GM15510 (cell line): ENCODE measurements around the gene HS3ST4.

Experiments
- POLR2A ChIP-seq: IDR thresholded peaks from 3 replicates; pipeline ENCODE4 v1.6.1; 2011; ENCODE audit warnings: borderline replicate concordance; ENCODE audit not compliant: insufficient read length; ENCODE audit errors: extremely low read depth

The HS3ST4 gene

DNA sequence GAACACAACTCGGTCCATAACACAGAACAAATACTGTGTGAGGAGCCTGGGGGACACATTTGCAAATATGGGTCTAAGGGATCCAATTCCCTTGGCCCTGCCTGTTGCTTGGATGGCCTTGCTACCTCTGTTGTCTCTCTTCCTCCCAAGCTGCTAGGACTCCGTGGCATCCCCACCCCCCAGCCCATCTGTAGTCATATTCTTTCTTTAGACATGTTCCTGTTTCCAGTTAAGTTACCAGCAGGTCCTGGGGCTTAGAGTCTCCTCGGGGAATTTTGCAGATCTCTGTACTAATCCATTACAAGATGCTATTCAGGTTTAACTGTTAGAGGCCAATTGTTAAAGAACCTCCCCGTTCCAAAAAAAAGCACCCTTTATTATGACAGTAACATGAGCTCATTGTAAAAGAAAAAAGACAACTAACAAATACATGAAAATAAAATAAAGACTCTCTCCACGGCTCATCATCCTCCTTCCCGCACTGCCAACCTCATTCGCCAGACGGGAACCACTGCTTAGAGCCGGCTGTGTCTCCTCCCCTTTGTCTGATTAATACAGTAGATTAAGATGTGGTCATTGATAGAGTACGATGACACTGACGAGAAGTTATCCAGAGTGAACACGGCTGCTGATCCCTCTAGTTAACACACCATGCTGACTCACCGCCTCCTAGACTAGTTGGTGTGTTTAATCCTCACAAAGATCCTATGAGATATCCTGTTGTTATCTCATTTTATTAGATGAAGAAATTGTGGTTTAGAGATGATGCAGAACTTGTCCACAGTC lies 22.2 kb downstream of the HS3ST4 start:
- TF ChIP-seq POLR2A, result no peak

- no peak for TF ChIP-seq POLR2A
These were observed 24.4 kb downstream of the HS3ST4 start for GRCh38 chr16:25716186-25716585.

DNA sequence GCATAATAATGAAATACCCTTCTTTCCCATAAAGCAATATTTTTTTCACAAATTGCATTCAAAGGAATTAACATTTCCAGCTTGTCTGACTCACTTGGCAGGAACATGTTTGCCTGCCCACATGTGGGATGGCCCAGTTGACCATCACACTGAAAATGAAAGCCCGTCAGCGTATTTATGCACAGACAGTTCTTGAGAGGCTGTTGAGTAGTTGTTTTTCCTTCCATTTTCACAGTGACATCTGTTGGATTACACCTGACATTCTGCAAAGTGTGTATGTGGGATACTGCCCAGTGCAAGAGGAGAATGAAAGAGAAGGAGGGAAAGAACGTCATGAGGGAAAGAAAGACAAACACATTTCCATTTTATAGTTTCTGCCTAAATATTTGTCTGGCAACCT lies 29.7 kb downstream of the HS3ST4 start:
- TF ChIP-seq POLR2A, result no peak

DNA sequence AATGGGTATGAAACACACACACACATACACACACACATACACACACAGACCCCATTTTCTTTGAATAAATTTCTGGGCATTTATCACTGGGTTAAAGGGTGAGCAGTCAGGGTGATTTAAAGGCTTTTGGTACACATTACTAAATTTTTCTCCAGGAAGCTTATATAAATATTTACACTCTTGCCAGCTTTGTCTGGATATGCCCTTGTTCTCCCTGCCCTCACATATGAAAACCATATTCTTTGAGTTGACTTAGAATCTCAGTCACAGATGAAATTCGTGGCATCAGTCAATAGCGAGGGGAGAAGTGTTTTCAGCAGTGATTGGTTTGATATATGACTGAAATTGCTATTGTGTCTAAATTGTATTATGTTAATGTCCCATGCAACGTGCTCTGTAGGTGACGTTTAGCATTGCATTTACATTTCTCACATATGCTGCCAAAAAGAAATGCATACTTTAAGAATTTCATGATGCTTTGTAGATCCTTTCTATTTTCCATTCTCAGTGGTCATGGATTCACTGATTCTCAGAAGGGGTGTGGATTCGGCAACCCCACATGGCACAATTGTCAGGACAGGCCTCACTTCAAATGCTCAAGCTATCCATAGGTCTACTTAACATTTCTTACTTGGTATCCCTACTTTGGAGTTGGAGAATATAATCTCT lies 34.8 kb downstream of the HS3ST4 start:
- no peak for TF ChIP-seq POLR2A

DNA sequence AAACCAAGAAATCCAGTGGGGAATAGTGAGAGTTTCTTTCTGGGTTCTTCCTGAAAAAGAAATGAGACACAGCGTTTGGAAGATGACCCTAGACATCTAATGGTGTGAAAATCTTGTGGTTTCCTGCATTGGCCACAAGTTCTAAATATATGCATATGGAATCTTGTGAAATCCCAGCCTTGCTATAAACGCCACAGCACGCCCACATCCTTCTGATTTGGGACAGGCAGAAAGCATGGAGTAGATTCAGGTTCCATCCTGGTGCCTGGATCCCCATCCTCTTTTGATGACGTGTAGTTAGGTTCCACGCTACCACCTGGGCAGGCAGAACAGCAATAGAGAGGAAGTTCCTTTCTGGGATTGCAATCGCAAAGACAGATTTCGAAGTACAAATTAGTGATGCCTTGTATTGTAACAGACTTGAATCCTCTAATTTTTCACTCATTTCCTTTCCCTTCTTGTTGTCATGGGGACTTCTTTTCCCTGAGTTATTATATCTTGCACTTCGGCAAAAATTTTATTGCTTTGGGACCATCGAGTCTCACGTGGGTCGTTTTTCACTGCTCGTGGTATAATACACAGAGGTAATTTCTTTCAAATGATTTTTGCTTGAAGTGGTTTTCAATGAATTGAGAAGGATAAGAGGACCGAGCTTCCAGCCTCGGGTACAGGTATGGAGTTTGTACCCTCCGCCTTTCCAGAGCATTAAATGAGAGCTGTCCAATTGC lies 37.6 kb downstream of the HS3ST4 start:
- TF ChIP-seq POLR2A, result no peak

GRCh38 chr16:25730396-25730795 lies 38.6 kb downstream of the HS3ST4 start:
- TF ChIP-seq POLR2A, result no peak

GRCh38 chr16:25734430-25735385 lies 42.9 kb downstream of the HS3ST4 start:
- no peak for TF ChIP-seq POLR2A

DNA sequence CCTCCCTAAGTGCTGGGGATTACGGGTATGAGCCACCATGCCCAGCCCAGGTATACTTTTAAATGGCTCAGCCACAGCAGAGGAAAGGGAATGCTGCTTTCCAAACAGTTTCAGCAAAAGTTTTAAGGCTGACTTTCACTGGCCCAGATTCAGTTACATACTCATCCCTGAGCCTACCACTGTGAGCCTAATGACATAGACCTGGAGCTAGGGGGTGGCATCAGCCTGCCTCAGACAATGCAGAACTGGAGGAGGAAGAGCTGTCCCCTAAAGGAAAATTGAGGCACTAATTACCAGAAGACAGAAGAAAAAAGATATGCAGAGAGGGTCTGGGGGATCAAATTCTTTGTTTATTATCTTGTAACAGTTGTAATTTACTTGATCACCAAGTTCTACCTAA lies 43.9 kb downstream of the HS3ST4 start:
- no peak for TF ChIP-seq POLR2A

GRCh38 chr16:25747160-25747758 lies 55.5 kb downstream of the HS3ST4 start:
- no peak for TF ChIP-seq POLR2A

- TF ChIP-seq POLR2A, result no peak
These were observed 56.4 kb downstream of the HS3ST4 start for GRCh38 chr16:25748092-25748654.

DNA sequence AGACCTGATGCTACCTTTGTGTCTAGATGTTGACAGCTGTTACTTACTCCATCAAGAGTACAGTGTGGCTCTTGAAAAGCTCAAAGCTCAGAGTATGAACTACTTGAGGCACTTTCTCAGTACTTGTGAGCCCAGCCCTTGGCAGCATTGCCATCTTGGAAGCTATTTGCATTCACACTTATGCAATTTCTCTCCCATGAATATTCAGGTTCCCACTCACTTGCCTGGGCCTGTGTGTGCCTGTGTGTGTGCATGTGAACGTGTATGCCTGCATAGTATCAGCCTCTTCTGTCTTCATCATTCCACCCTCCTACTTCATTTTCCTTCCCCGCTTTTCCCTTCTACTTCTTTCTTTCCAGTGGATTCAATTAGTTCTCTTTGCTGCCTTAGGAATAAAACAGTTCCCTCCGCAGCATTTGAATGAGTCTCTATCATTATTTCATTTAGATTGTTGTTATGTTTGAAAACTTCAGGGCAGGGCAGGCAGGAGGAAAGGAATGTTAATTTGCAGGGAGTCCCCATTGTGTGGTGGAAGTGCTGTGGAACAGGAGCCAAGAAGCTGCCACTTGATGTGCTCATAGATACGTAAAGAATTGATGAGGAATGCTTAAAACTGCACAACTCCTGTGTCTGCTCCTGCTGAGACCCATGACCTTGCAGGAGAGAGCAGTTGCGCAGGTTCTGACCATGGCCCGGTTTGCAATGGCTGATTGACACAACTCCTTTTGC lies 58.9 kb downstream of the HS3ST4 start:
- TF ChIP-seq POLR2A, result no peak

DNA sequence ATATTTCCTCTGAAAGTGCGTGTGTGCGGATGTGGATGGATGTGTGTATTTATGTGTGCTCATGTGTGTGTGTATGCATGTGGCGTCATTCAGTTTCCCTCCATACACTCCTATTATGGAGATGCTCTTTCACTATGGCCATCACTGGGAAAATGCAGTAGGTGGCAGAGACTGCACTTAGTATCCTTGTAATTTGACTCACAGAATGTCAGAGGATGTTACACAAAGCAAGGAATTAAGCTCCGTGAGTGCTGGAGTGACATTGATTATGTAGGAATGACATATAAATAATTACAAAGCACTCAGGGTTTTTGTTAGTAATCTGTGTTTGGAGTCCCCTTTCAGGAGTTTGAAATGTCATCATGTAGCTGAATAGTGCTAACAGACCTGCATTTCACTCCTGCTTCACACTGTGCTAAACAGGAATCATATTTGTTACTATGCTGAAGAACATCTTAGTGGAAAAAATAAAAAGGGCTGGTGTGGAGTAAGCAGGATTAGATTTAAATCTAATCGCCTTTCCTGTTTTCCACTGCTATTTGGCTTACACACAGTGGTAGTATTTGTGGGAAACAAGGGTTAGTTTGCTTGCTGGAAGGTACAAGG lies 59.6 kb downstream of the HS3ST4 start:
- no peak for TF ChIP-seq POLR2A

GRCh38 chr16:25764466-25764865 lies 72.7 kb downstream of the HS3ST4 start:
- no peak for TF ChIP-seq POLR2A
